Ishikawa (cell line): ENCODE results near the gene PTPN14.

Experiments
- CEBPB ChIP-seq: IDR thresholded peaks from 2 replicates; pipeline ENCODE4 v1.6.1; 2012
- CREB1 ChIP-seq: IDR thresholded peaks from 2 replicates; pipeline ENCODE4 v1.6.1; 2012; ENCODE audit warnings: low read depth
- EGR1 ChIP-seq: IDR thresholded peaks from 2 replicates; pipeline ENCODE4 v1.6.1; 2012
- EP300 ChIP-seq: IDR thresholded peaks from 2 replicates; pipeline ENCODE4 v1.6.1; 2012; ENCODE audit warnings: borderline replicate concordance
- FOXM1 ChIP-seq: IDR thresholded peaks from 2 replicates; pipeline ENCODE4 v1.6.1; 2012; ENCODE audit warnings: low read depth, borderline replicate concordance
- NFIC ChIP-seq: IDR thresholded peaks from 2 replicates; pipeline ENCODE4 v1.6.1; 2012
- RAD21 ChIP-seq: IDR thresholded peaks from 2 replicates; pipeline ENCODE4 v1.6.1; 2012; ENCODE audit warnings: low read depth
- TAF1 ChIP-seq: IDR thresholded peaks from 2 replicates; pipeline ENCODE4 v1.6.1; 2012; ENCODE audit warnings: low read depth, mild to moderate bottlenecking
- TCF12 ChIP-seq: IDR thresholded peaks from 2 replicates; pipeline ENCODE4 v1.6.1; 2012; ENCODE audit warnings: low read depth
- TEAD4 ChIP-seq: IDR thresholded peaks from 2 replicates; pipeline ENCODE4 v1.6.1; 2012
- YY1 ChIP-seq: IDR thresholded peaks from 2 replicates; pipeline ENCODE4 v1.6.1; 2012; ENCODE audit warnings: low read depth
- ZBTB7A ChIP-seq: IDR thresholded peaks from 2 replicates; pipeline ENCODE4 v1.6.1; 2012; ENCODE audit warnings: low read depth
- TF ChIP-seq, protein P1 (sequence below): IDR thresholded peaks from 2 replicates; pipeline ENCODE4 v1.6.1; 2012; ENCODE audit warnings: low read depth, mild to moderate bottlenecking
- TF ChIP-seq, protein P2 (sequence below): IDR thresholded peaks from 2 replicates; pipeline ENCODE4 v1.6.1; 2012
- TF ChIP-seq, protein P3 (sequence below): IDR thresholded peaks from 2 replicates; pipeline ENCODE4 v1.6.1; 2012

PTPN14 gene

DNA sequence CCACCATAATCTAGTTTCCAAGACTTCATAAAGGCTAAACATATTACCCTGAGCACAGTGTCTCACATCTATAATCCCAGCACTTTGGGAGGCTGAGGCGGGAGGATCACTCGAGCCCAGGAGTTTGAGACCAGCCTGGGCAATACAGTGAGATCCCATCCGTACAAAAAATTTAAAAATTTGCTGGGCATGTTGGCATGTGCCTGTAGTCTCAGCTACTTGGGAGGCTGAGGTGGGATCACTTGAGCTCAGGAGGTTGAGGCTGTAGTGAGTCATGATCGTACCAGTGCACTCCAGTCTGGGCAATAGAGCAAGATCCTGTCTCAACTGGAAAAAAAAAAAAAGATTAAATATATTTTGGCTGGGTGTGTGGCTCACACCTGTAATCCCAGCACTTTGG is 90.1 kb downstream of the PTPN14 start:
- TF ChIP-seq CEBPB (no peak), EP300 (no peak), CREB1 (no peak), EGR1 (no peak), TCF12 (no peak), RAD21 (no peak), TEAD4 (no peak)
- TF ChIP-seq, protein P1, sequence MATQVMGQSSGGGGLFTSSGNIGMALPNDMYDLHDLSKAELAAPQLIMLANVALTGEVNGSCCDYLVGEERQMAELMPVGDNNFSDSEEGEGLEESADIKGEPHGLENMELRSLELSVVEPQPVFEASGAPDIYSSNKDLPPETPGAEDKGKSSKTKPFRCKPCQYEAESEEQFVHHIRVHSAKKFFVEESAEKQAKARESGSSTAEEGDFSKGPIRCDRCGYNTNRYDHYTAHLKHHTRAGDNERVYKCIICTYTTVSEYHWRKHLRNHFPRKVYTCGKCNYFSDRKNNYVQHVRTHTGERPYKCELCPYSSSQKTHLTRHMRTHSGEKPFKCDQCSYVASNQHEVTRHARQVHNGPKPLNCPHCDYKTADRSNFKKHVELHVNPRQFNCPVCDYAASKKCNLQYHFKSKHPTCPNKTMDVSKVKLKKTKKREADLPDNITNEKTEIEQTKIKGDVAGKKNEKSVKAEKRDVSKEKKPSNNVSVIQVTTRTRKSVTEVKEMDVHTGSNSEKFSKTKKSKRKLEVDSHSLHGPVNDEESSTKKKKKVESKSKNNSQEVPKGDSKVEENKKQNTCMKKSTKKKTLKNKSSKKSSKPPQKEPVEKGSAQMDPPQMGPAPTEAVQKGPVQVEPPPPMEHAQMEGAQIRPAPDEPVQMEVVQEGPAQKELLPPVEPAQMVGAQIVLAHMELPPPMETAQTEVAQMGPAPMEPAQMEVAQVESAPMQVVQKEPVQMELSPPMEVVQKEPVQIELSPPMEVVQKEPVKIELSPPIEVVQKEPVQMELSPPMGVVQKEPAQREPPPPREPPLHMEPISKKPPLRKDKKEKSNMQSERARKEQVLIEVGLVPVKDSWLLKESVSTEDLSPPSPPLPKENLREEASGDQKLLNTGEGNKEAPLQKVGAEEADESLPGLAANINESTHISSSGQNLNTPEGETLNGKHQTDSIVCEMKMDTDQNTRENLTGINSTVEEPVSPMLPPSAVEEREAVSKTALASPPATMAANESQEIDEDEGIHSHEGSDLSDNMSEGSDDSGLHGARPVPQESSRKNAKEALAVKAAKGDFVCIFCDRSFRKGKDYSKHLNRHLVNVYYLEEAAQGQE: no peak

DNA sequence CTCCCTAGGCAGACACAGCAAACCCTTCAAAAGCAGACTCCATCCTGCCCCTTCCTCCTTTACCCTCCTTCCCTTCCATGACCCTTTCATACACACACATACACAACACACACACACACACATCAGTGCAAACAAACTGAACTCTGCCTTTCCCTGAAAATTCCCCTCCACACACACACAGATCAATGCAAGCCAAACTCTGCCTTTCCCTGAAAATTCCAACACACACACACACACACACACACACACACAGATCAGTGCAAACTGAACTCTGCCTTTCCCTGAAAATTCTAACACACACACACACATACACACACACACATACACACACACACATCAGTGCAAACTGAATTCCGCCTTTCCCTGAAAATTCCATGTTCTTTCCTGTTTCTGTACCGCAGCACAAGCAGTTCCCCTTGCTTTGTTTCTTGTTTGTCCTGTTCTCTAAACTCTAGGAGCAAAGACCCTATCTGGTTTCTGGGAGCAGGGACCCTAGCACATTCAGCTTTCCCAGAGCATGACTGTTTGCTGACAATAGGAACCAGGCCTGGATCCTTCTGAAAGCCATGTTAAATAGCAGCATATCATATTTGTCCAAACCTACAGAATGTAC is 91.0 kb downstream of the PTPN14 start:
- TF ChIP-seq RAD21 (no peak), TAF1 (no peak)

DNA sequence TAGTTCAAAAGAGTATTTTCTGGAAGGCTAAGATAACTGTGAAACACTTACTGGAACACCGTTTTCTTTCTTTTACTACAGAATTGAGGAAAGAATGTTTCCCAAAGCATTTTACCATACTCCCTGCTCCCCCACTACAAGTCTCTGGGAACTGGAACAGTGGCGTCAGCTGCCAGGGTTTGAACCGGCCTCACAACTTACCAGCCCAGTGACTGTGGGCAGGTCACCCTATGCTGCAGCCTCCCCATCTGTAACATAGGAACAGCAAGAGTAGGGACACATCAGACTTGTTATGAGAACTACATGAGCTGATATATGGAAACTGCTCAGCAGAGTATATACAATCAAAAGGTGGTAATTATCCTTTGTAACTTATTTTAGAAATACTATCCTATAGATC is 91.5 kb downstream of the PTPN14 start:
- TF ChIP-seq, protein P2, sequence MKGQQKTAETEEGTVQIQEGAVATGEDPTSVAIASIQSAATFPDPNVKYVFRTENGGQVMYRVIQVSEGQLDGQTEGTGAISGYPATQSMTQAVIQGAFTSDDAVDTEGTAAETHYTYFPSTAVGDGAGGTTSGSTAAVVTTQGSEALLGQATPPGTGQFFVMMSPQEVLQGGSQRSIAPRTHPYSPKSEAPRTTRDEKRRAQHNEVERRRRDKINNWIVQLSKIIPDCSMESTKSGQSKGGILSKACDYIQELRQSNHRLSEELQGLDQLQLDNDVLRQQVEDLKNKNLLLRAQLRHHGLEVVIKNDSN: no peak
- TF ChIP-seq EP300 (no peak), TEAD4 (no peak), CEBPB (no peak), RAD21 (no peak)

DNA sequence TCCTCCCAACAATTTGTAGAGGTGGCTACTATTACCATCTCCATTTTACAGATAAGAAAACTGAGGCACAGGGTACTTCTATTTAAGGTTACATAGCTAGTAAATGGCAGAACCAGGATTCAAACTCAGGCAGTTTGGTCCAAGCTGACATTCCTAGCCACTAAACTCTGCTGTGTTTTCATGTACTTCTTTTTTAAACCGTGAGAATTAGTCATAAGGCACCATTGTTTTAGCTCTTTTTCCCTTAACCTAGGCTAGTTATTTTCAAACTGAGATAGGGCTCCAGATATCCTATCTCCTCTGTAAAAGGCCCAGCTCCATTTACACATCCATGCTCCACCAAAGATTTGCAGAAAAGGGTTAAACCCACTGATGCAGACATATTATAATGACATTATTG is 92.9 kb downstream of the PTPN14 start:
- TF ChIP-seq, protein P2: no peak

DNA sequence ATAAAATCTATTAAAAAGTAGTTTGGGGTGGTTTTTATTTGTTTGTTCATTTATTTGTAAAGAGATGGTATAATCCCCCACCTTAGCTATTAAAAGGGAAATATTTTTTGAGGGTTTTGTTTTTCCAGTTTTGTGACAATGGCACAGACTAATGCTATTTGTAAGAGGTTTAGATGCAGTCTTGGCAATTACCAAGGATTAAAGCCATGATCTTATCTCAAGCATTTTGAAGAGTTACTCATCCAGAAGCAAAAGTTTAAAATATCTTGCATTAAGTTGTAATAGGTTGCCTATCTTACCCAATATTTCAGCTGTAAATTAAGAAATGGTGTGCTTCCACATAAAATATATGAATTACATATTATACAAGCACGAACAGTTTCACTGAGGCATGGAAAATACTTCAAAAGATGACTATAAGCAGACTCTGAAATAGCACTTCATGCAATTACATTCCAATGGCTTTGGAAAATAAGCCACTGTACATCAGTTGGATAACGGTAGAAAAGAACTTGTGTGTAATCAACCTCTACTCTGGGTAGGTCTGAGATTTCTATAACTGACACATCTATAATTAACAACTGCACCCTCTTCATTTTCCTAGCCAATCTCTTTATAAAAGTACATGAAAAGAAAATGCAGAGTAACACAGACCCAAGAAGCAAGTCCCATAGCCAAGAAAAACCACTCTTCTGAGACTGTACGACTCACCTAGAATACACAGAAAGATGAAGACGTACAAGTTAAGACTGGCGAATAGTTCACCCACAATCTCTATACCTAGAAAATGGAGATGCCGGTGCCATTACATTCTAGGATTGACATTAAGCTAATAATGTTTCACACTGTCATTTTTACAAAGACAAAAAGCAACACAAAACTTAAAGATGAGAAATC is 95.2 kb downstream of the PTPN14 start:
- TF ChIP-seq, protein P2: no peak
- TF ChIP-seq ZBTB7A (no peak), TCF12 (no peak), NFIC (no peak), FOXM1 (no peak), CREB1 (no peak), CEBPB (no peak), YY1 (no peak), EGR1 (no peak), EP300 (no peak), TEAD4 (no peak), RAD21 (no peak), TAF1 (no peak)
- TF ChIP-seq, protein P1: no peak
- TF ChIP-seq, protein P3, sequence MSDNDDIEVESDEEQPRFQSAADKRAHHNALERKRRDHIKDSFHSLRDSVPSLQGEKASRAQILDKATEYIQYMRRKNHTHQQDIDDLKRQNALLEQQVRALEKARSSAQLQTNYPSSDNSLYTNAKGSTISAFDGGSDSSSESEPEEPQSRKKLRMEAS: no peak

DNA sequence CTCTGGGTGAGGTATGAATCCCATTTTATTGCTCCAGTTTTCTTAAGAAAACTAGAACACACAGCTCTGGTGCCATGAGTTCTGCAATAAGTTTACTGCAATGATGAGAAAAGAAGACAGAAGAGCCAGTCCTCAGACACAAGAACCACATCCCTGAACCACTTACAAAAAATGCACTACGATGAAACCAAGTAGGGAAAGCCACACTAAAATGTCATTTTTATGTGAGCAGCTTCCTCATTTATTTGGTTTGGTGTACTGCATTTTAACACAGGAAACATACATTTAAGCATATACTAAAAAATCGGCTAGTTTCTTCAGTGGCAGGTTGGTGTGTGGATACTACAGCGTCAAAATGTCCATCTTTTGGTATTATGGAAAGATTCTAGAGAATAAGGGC is 95.9 kb downstream of the PTPN14 start:
- TF ChIP-seq, protein P1: no peak
- TF ChIP-seq, protein P3: no peak
- TF ChIP-seq NFIC: no peak
- TF ChIP-seq EP300: no peak
- TF ChIP-seq ZBTB7A: no peak
- TF ChIP-seq EGR1: no peak
